HepG2 (cell line): Measurements from ENCODE around the gene HERPUD2.

ENCODE experiments used
- UBTF ChIP-seq: sonication (generic); formaldehyde crosslinking; IDR thresholded peaks from 2 replicates; pipeline ENCODE4 v1.4.0; 2020; ENCODE audit warnings: mild to moderate bottlenecking, missing genetic modification reagents
- ZNF24 ChIP-seq: fragments of 450-650 bp; IDR thresholded peaks from 2 replicates; pipeline ENCODE4 v1.6.1; 2017; ENCODE audit warnings: antibody characterized with exemption, mild to moderate bottlenecking
- ZNF792 ChIP-seq: IDR thresholded peaks from 2 replicates; pipeline ENCODE4 v1.6.1; 2016
- TF ChIP-seq, protein P1 (sequence below), 2 experiments: IDR thresholded peaks; 2 replicates each; pipeline ENCODE4 v1.6.1; 2011 to 2012; ENCODE audit warnings: low read length in 2 of 2, borderline replicate concordance in 1 of 2, low read depth in 1 of 2, mild to moderate bottlenecking in 1 of 2, moderate library complexity in 1 of 2
- TF ChIP-seq, protein P2 (sequence below): sonication (generic); formaldehyde crosslinking; IDR thresholded peaks from 2 replicates; pipeline ENCODE4 v1.4.0; 2020; ENCODE audit warnings: mild to moderate bottlenecking, missing genetic modification reagents

GRCh38 chr7:35714407-35714806, 19.5 kb upstream of the HERPUD2 start:
- TF ChIP-seq, protein P1, sequence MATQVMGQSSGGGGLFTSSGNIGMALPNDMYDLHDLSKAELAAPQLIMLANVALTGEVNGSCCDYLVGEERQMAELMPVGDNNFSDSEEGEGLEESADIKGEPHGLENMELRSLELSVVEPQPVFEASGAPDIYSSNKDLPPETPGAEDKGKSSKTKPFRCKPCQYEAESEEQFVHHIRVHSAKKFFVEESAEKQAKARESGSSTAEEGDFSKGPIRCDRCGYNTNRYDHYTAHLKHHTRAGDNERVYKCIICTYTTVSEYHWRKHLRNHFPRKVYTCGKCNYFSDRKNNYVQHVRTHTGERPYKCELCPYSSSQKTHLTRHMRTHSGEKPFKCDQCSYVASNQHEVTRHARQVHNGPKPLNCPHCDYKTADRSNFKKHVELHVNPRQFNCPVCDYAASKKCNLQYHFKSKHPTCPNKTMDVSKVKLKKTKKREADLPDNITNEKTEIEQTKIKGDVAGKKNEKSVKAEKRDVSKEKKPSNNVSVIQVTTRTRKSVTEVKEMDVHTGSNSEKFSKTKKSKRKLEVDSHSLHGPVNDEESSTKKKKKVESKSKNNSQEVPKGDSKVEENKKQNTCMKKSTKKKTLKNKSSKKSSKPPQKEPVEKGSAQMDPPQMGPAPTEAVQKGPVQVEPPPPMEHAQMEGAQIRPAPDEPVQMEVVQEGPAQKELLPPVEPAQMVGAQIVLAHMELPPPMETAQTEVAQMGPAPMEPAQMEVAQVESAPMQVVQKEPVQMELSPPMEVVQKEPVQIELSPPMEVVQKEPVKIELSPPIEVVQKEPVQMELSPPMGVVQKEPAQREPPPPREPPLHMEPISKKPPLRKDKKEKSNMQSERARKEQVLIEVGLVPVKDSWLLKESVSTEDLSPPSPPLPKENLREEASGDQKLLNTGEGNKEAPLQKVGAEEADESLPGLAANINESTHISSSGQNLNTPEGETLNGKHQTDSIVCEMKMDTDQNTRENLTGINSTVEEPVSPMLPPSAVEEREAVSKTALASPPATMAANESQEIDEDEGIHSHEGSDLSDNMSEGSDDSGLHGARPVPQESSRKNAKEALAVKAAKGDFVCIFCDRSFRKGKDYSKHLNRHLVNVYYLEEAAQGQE (IDR thresholded peaks at IDR 0.05; ENCODE audit: borderline replicate concordance in 1 of 2, low read depth in 1 of 2, low read length in 2 of 2) = no peak
- TF ChIP-seq UBTF (CRISPR knock-in tag) (no peak), ZNF792 (no peak), ZNF24 (no peak)
- TF ChIP-seq, protein P2, sequence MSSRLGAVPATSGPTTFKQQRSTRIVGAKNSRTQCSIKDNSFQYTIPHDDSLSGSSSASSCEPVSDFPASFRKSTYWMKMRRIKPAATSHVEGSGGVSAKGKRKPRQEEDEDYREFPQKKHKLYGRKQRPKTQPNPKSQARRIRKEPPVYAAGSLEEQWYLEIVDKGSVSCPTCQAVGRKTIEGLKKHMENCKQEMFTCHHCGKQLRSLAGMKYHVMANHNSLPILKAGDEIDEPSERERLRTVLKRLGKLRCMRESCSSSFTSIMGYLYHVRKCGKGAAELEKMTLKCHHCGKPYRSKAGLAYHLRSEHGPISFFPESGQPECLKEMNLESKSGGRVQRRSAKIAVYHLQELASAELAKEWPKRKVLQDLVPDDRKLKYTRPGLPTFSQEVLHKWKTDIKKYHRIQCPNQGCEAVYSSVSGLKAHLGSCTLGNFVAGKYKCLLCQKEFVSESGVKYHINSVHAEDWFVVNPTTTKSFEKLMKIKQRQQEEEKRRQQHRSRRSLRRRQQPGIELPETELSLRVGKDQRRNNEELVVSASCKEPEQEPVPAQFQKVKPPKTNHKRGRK (CRISPR knock-in tag) = no peak
